ENCODE results near the gene DGKI. TPM values are rescaled to one million over a fixed set of nuclear protein-coding genes. Genes with fewer than 3 reads are reported as not detected.
A peak's percentile ranks its signal among the peaks of the same experiment; 100 is the strongest.

Gene DGKI
- total RNA-seq, 1 experiment from 2014 or later, result 0.39 TPM

GRCh38 chr7:137825489-137825888, 21.3 kb downstream of the DGKI start:
- peaks cover 4% of the 10 kb centered on the region for H3K27me3 ChIP-seq (replicated peaks; ENCODE audit: insufficient read depth, low read depth, low read length, poor library complexity)
- no peak overlapping the region for H3K4me3 ChIP-seq (ENCODE audit: low read depth, low read length, poor library complexity, severe bottlenecking)
- H3K9me3 ChIP-seq (ENCODE audit: low read depth, low read length, poor library complexity, severe bottlenecking), result no peaks in the 10 kb centered on the region
- ChIA-PET POLR2A (ENCODE audit: low non-redundant PET) (no interaction called here), CTCF (interaction anchor here (0.5 kb wide), 1 partner anchor 754 kb away, joined by 3 read pairs; no protein-coding TSS in a partner anchor)
- peaks cover 5% of the 10 kb centered on the region for H3K4me1 ChIP-seq (ENCODE audit: insufficient read depth, low read length, poor library complexity, severe bottlenecking)
- TF ChIP-seq CTCF (conservative IDR thresholded peaks at IDR 0.05; ENCODE audit: low read depth, low read length) (no peak), EZH2 (IDR thresholded peaks at IDR 0.05; ENCODE audit: borderline replicate concordance, low read depth, low read length, poor library complexity, severe bottlenecking) (no peak)
- intact Hi-C loops (cut with micrococcal nuclease; ENCODE audit: unreplicated experiment), result no loop called here
- no peaks in the 10 kb centered on the region for H3K36me3 ChIP-seq (ENCODE audit: insufficient read depth, low read length, poor library complexity, severe bottlenecking)
- no peak overlapping the region for H3K27ac ChIP-seq (ENCODE audit: low read depth, low read length, poor library complexity, severe bottlenecking)
- BruUV-seq (replicated peaks), result no TSS peak
- no peak for DNase-seq (ENCODE audit: low spot score)

GRCh38 chr7:137820677-137821420, 25.9 kb downstream of the DGKI start:
- DNase-seq (ENCODE audit: low spot score), result peak; percentile 38
- Histone ChIP-seq H3K4me3 (ENCODE audit: low read depth, low read length, poor library complexity, severe bottlenecking) (no peak overlapping the region), H3K27me3 (replicated peaks; ENCODE audit: insufficient read depth, low read depth, low read length, poor library complexity) (no peaks in the 10 kb centered on the region), H3K4me1 (ENCODE audit: insufficient read depth, low read length, poor library complexity, severe bottlenecking) (peaks cover 7% of the 10 kb centered on the region), H3K9me3 (ENCODE audit: low read depth, low read length, poor library complexity, severe bottlenecking) (no peaks in the 10 kb centered on the region), H3K27ac (ENCODE audit: low read depth, low read length, poor library complexity, severe bottlenecking) (no peak overlapping the region), H3K36me3 (ENCODE audit: insufficient read depth, low read length, poor library complexity, severe bottlenecking) (no peaks in the 10 kb centered on the region)
- intact Hi-C loops (cut with micrococcal nuclease; ENCODE audit: unreplicated experiment), result no loop called here
- BruUV-seq (replicated peaks), result no TSS peak
- no peak for TF ChIP-seq EZH2 (IDR thresholded peaks at IDR 0.05; ENCODE audit: borderline replicate concordance, low read depth, low read length, poor library complexity, severe bottlenecking)
- TF ChIP-seq CTCF (conservative IDR thresholded peaks at IDR 0.05; ENCODE audit: low read depth, low read length), result no peak
- ChIA-PET POLR2A (ENCODE audit: low non-redundant PET) (no interaction called here), CTCF (no interaction called here)

GRCh38 chr7:137820156-137820555, 26.6 kb downstream of the DGKI start:
- ChIA-PET POLR2A (ENCODE audit: low non-redundant PET) (no interaction called here), CTCF (no interaction called here)
- BruUV-seq (replicated peaks), result no TSS peak
- Histone ChIP-seq H3K36me3 (ENCODE audit: insufficient read depth, low read length, poor library complexity, severe bottlenecking) (no peaks in the 10 kb centered on the region), H3K4me3 (ENCODE audit: low read depth, low read length, poor library complexity, severe bottlenecking) (no peak overlapping the region), H3K27ac (ENCODE audit: low read depth, low read length, poor library complexity, severe bottlenecking) (no peak overlapping the region), H3K4me1 (ENCODE audit: insufficient read depth, low read length, poor library complexity, severe bottlenecking) (peaks cover 7% of the 10 kb centered on the region), H3K9me3 (ENCODE audit: low read depth, low read length, poor library complexity, severe bottlenecking) (no peaks in the 10 kb centered on the region), H3K27me3 (replicated peaks; ENCODE audit: insufficient read depth, low read depth, low read length, poor library complexity) (no peaks in the 10 kb centered on the region)
- TF ChIP-seq EZH2 (IDR thresholded peaks at IDR 0.05; ENCODE audit: borderline replicate concordance, low read depth, low read length, poor library complexity, severe bottlenecking), result no peak
- TF ChIP-seq CTCF (conservative IDR thresholded peaks at IDR 0.05; ENCODE audit: low read depth, low read length), result no peak
- intact Hi-C loops (cut with micrococcal nuclease; ENCODE audit: unreplicated experiment), result no loop called here
- DNase-seq (ENCODE audit: low spot score), result no peak
